Thyroid gland (tissue), 4 donors: ENCODE measurements around the gene USP11.

Source experiments
- CTCF ChIP-seq, 6 experiments: fragments of 200-600 bp in 3 of 6; fragments of 450-650 bp in 3 of 6; sonication (generic) in 3 of 6; IDR thresholded peaks; one replicate each; pipeline ENCODE4 v1.5.1; 2016 to 2019; ENCODE audit warnings: antibody characterized with exemption in 6 of 6, mild to moderate bottlenecking in 2 of 6, inconsistent platforms in 1 of 6, moderate library complexity in 1 of 6
- POLR2A ChIP-seq, 2 donors: fragments of 450-650 bp; IDR thresholded peaks; one replicate each; pipeline ENCODE4 v1.6.1; 2017; ENCODE audit warnings: antibody characterized with exemption in 2 of 2, mild to moderate bottlenecking in 2 of 2, moderate library complexity in 1 of 2

GRCh38 chrX:47224896-47225290 is 7.9 kb upstream of the USP11 start:
- TF ChIP-seq CTCF (IDR thresholded peaks at IDR 0.05): no peak
- no peak for TF ChIP-seq POLR2A (IDR thresholded peaks at IDR 0.05)
